HEK293T (cell line): ENCODE data around the gene RNF212.

Source experiments
- CTCF ChIA-PET: fragments of 350-600 bp; formaldehyde crosslinking; extraction: SDS; loops from one replicate; lab custom pipeline; 2021; ENCODE audit warnings: antibody characterized with exemption, inconsistent platforms; lab: Yijun Ruan, JAX
- POLR2A ChIA-PET: fragments of 350-600 bp; formaldehyde crosslinking; extraction: SDS; loops from one replicate; lab custom pipeline; 2020; ENCODE audit warnings: antibody characterized with exemption, inconsistent platforms; lab: Yijun Ruan, JAX
- DNase-seq: peaks from one replicate; pipeline ENCODE4 v3.0.0; 2012; ENCODE audit warnings: mixed read lengths; ENCODE audit errors: extremely low spot score
- ARNT ChIP-seq: fragments of 450-650 bp; IDR thresholded peaks from 2 replicates; pipeline ENCODE4 v1.6.1; 2017; ENCODE audit warnings: mild to moderate bottlenecking
- BHLHE40 ChIP-seq: fragments of 450-650 bp; IDR thresholded peaks from 2 replicates; pipeline ENCODE4 v1.6.1; 2016; ENCODE audit warnings: mild to moderate bottlenecking, moderate library complexity, borderline replicate concordance
- CTBP1 ChIP-seq: fragments of 450-650 bp; IDR thresholded peaks from 2 replicates; pipeline ENCODE4 v1.6.1; 2016; ENCODE audit warnings: borderline replicate concordance
- ELF4 ChIP-seq: fragments of 450-650 bp; IDR thresholded peaks from 2 replicates; pipeline ENCODE4 v1.6.1; 2017; ENCODE audit warnings: antibody characterized with exemption
- FOXA1 ChIP-seq: fragments of 450-650 bp; IDR thresholded peaks from 2 replicates; pipeline ENCODE4 v1.6.1; 2016; ENCODE audit warnings: mild to moderate bottlenecking
- FOXK2 ChIP-seq: fragments of 450-650 bp; IDR thresholded peaks from 2 replicates; pipeline ENCODE4 v1.6.1; 2016; ENCODE audit warnings: mild to moderate bottlenecking
- FOXM1 ChIP-seq: fragments of 450-650 bp; IDR thresholded peaks from 2 replicates; pipeline ENCODE4 v1.6.1; 2017; ENCODE audit warnings: mild to moderate bottlenecking, borderline replicate concordance
- HDGF ChIP-seq: fragments of 450-650 bp; IDR thresholded peaks from 2 replicates; pipeline ENCODE4 v1.6.1; 2017; ENCODE audit warnings: antibody characterized with exemption, borderline replicate concordance
- L3MBTL2 ChIP-seq: fragments of 450-650 bp; conservative IDR thresholded peaks from 2 replicates; pipeline ENCODE4 v1.6.1; 2016; ENCODE audit warnings: mild to moderate bottlenecking
- LEF1 ChIP-seq: fragments of 450-650 bp; IDR thresholded peaks from 2 replicates; pipeline ENCODE4 v1.6.1; 2017; ENCODE audit warnings: mild to moderate bottlenecking, borderline replicate concordance
- NFRKB ChIP-seq: fragments of 450-650 bp; IDR thresholded peaks from 2 replicates; pipeline ENCODE4 v1.6.1; 2016; ENCODE audit warnings: mild to moderate bottlenecking, moderate library complexity
- PKNOX1 ChIP-seq: fragments of 450-650 bp; IDR thresholded peaks from 2 replicates; pipeline ENCODE4 v1.6.1; 2016
- SP1 ChIP-seq: fragments of 450-650 bp; IDR thresholded peaks from 2 replicates; pipeline ENCODE4 v1.6.1; 2017
- SUZ12 ChIP-seq: fragments of 450-650 bp; IDR thresholded peaks from 2 replicates; pipeline ENCODE4 v1.6.1; 2016; ENCODE audit warnings: mild to moderate bottlenecking
- TARDBP ChIP-seq: fragments of 450-650 bp; IDR thresholded peaks from 2 replicates; pipeline ENCODE4 v1.6.1; 2016
- ZNF384 ChIP-seq: fragments of 450-650 bp; IDR thresholded peaks from 2 replicates; pipeline ENCODE4 v1.6.1; 2016

RNF212 gene

GRCh38 chr4:1072830-1073446 is 40.4 kb downstream of the RNF212 start:
- peak; percentile 77 for DNase-seq
- CTCF ChIA-PET = no interaction called here
- TF ChIP-seq FOXM1 (no peak), FOXK2 (no peak), FOXA1 (no peak), ZNF384 (no peak), SUZ12 (no peak), PKNOX1 (no peak), LEF1 (no peak), HDGF (no peak), ARNT (no peak)
- POLR2A ChIA-PET = interaction anchor here (0.5 kb wide), 1 partner anchor 258 kb away, joined by 3 read pairs; no protein-coding TSS in a partner anchor

GRCh38 chr4:1069394-1069793 is 44.0 kb downstream of the RNF212 start:
- no peak for TF ChIP-seq FOXM1
- TF ChIP-seq TARDBP = no peak
- no peak for TF ChIP-seq SP1
- TF ChIP-seq CTBP1 = no peak
- TF ChIP-seq ZNF384 = no peak
- no peak for TF ChIP-seq LEF1
- TF ChIP-seq PKNOX1 = no peak
- no peak for DNase-seq
- POLR2A ChIA-PET = no interaction called here
- CTCF ChIA-PET = no interaction called here

GRCh38 chr4:1065732-1066131 is 47.6 kb downstream of the RNF212 start:
- ChIA-PET POLR2A (no interaction called here), CTCF (no interaction called here)
- TF ChIP-seq LEF1 = no peak
- TF ChIP-seq BHLHE40 = no peak
- no peak for TF ChIP-seq ARNT
- no peak for TF ChIP-seq FOXK2
- no peak for TF ChIP-seq FOXM1
- no peak for TF ChIP-seq ZNF384
- no peak for TF ChIP-seq ELF4
- TF ChIP-seq HDGF = no peak
- no peak for TF ChIP-seq SUZ12
- no peak for TF ChIP-seq CTBP1
- no peak for TF ChIP-seq FOXA1
- TF ChIP-seq PKNOX1 = no peak
- TF ChIP-seq SP1 = no peak
- TF ChIP-seq NFRKB = no peak
- no peak for DNase-seq

DNA sequence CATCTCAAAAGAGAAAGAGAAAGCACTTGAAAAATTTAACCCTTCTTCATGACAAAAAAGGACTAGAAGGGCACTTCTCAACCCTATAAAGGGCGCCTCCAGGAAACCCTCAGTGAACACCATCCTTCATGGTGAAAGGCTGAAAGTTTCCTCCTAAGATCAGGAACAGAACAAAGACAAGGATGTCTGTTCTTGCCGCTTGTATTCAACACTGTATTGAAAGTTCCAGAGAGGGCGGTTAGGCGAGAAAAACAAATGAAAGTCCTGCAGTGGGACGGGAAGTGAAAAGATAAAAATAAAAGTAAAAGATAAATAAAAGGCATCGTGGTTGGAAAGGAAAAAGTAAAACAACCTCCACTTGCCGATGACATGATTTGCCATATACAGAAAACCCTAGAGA is 50.9 kb downstream of the RNF212 start:
- TF ChIP-seq TARDBP (no peak), ELF4 (no peak), HDGF (no peak), FOXM1 (no peak), SUZ12 (no peak), FOXK2 (no peak), FOXA1 (no peak), SP1 (no peak), BHLHE40 (no peak), NFRKB (no peak)
- no peak for DNase-seq
- ChIA-PET CTCF (no interaction called here), POLR2A (no interaction called here)

DNA sequence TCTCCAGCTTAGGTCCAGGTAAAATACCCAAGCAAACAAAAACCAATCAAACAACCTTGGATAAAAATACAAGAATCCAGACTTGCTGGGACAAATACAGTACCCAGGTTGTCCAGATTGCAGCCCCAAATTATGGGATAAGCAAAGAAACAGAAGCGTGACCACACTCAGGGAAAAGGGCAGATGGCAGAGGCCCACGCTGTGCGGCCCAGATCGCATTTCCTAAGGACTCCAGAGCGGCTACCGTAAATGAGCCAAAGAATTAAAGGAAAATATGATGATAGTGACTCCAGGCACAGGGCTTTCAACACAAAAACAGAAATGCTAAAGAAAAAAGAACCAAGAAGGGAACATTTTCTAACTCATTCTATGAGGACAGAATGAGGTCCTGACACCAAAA is 51.6 kb downstream of the RNF212 start:
- POLR2A ChIA-PET = no interaction called here
- DNase-seq = no peak
- TF ChIP-seq FOXK2 (no peak), HDGF (no peak), FOXM1 (no peak), ZNF384 (no peak), PKNOX1 (no peak), TARDBP (no peak), BHLHE40 (no peak), FOXA1 (no peak), ELF4 (no peak), SUZ12 (no peak)
- CTCF ChIA-PET = no interaction called here

GRCh38 chr4:1061056-1061700 is 52.2 kb downstream of the RNF212 start:
- ChIA-PET POLR2A (no interaction called here), CTCF (no interaction called here)
- TF ChIP-seq LEF1 = no peak
- no peak for TF ChIP-seq ARNT
- no peak for TF ChIP-seq NFRKB
- no peak for TF ChIP-seq ELF4
- no peak for TF ChIP-seq BHLHE40
- no peak for TF ChIP-seq FOXA1
- TF ChIP-seq ZNF384 = no peak
- TF ChIP-seq SP1 = no peak
- TF ChIP-seq PKNOX1 = no peak
- TF ChIP-seq HDGF = no peak
- no peak for TF ChIP-seq FOXM1
- no peak for TF ChIP-seq L3MBTL2
- TF ChIP-seq SUZ12 = no peak
- no peak for DNase-seq
